ENCODE results near the gene OPN4.

Gene OPN4

GRCh38 chr10:86647773-86648703, 6.3 kb upstream of the OPN4 start:
- no peak for DNase-seq

- DNase-seq = peak; percentile 39
These were observed 5.5 kb upstream of the OPN4 start for GRCh38 chr10:86648704-86649427.

GRCh38 chr10:86649471-86650150, 4.7 kb upstream of the OPN4 start:
- DNase-seq = no peak

- no peak for DNase-seq
These were observed 4.2 kb upstream of the OPN4 start for GRCh38 chr10:86650151-86650550.

GRCh38 chr10:86651021-86651471, 3.3 kb upstream of the OPN4 start:
- no peak for DNase-seq

- no peak for DNase-seq
These were observed 2.6 kb upstream of the OPN4 start for GRCh38 chr10:86651631-86652331.

- peak; percentile 56 for DNase-seq
These were observed 1.8 kb upstream of the OPN4 start for GRCh38 chr10:86652361-86653202.

- DNase-seq = no peak
These were observed 968 bp upstream of the OPN4 start for GRCh38 chr10:86653379-86653778.

- no peak for DNase-seq
These were observed 360 bp upstream of the OPN4 start for GRCh38 chr10:86653987-86654386.

GRCh38 chr10:86655173-86655540, 810 bp downstream of the OPN4 start:
- no peak for DNase-seq

- DNase-seq = no peak
These were observed 1.2 kb downstream of the OPN4 start for GRCh38 chr10:86655596-86655995.

- no peak for DNase-seq
These were observed 2.7 kb downstream of the OPN4 start for GRCh38 chr10:86657011-86657395.

- no peak for DNase-seq
These were observed 3.2 kb downstream of the OPN4 start for GRCh38 chr10:86657396-86658011.

- DNase-seq = no peak
These were observed 4.0 kb downstream of the OPN4 start for GRCh38 chr10:86658261-86658741.

- no peak for DNase-seq
These were observed 4.4 kb downstream of the OPN4 start for GRCh38 chr10:86658751-86659150.

- no peak for DNase-seq
These were observed 4.9 kb downstream of the OPN4 start for GRCh38 chr10:86659161-86659691.

GRCh38 chr10:86659721-86660453, 5.5 kb downstream of the OPN4 start:
- DNase-seq = no peak

- DNase-seq = no peak
These were observed 7.0 kb downstream of the OPN4 start for GRCh38 chr10:86661161-86662025.

Measured in NCI-H2029 (cell line).